ENCODE results near the gene SLC35F1.

The SLC35F1 gene

DNA sequence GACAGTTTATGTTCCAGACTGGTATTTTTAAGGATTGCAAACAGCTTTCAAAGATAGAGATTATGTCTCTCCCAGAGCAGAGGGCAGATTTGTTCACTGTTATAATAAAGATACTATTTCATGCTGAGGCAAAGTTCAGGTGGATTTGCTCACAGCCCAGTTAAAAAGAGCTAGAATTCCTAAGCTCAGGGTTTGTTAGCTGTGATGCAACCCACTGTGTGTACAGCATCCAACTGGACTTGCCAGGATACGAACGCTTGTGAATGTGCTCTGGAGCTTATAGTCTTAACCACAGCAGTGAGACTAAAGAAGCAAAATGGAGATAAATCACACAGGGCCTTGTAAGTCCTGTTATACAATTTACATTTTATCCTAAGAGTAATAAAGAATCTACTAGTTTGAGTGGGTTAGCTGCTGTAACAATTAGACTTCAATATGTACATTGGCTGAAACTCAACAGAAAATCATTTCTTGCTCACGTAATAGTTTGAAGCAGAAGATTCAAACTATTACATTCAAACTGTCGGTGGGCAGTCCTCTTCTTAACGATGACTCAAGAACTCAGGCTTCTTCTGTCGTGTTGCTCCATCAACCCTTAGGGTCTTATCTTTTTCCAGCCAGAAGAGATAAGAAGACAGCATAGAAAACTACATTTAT lies 437.1 kb downstream of the SLC35F1 start:
- DNase-seq (ENCODE audit: low read depth in 3 of 3, low spot score in 1 of 3): no peak

DNA sequence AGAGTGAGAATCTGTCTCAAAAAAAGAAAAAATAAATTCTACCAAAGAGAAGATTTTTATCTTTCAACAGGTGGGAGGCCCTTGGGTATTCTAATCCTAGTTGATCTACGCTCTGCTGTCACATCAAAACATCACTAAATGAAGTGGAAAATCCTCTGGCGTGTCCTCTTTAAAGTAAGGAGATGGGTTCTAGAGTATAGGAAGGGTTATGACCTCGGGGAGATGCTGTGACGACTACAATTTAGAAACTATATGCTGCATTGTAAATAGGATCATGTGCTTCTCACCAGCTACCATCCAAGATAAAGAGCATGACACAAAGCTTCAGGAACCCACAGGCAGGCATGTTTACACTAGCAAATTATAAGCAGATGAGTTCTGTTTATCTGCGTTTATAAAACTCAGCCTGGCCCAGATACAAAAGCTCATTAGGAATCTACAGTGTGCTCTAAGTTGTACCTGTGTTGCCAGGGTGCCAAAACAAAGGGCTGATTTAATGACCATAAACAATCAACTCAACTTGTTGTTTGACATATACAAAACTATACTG lies 443.9 kb downstream of the SLC35F1 start:
- no peak for DNase-seq (ENCODE audit: low read depth in 3 of 3, low spot score in 1 of 3)

DNA sequence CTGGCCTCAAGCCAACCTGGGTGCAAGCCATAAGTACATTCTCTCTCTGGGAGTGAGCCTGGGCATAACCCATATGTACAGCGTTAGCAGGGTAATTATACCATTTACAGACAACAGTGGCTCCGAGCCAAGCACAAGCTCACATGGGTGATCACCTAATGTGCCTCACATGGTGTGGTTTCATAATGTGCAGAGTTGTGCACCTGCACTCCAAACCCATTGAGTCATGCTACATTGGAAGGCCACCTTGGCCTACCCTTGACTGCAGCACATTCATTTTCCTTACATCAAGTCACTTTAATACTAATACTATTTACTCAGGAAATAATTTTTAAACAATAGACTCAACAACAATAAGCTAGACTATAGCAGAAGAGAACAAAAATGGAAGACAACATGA lies 446.5 kb downstream of the SLC35F1 start:
- DNase-seq (ENCODE audit: low read depth in 3 of 3, low spot score in 1 of 3): no peak

DNA sequence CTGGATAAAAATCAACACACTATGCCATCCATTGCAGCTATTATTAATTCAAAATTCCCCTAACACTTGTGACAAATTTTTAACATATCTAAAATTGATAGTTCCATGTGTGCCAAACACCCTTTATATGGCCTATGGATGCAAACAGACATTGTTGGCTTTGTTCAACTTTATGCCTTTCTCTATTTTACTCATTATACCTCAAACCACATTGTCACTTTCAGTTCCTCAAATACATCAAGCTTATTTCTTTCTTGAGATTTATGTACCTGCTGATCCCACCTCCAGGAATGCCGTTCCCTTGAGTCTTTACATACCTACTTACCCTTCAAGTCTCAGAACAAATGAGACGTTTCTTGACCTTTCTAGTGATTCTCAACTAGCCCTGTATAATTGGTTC lies 447.6 kb downstream of the SLC35F1 start:
- no peak for DNase-seq (ENCODE audit: low read depth in 3 of 3, low spot score in 1 of 3)

DNA sequence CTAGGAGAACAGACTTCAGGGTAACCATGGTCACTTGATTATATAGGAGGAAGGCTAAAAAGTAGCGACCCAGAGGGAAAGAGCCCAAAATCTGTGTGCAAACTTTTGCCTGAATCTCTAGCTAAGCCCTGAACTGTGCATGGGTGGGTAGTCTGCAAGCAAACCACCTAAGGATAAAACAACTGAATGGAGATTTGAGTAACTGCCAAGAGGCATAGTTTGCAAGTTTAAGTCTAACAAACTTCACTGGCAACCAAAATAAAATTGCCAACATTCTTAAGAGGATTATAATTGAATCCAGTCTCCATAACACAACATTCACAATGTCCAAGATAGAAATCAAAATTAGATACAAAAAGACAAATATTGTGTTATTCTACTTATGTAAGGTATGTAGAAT lies 449.0 kb downstream of the SLC35F1 start:
- DNase-seq (ENCODE audit: low read depth in 3 of 3, low spot score in 1 of 3): no peak

DNA sequence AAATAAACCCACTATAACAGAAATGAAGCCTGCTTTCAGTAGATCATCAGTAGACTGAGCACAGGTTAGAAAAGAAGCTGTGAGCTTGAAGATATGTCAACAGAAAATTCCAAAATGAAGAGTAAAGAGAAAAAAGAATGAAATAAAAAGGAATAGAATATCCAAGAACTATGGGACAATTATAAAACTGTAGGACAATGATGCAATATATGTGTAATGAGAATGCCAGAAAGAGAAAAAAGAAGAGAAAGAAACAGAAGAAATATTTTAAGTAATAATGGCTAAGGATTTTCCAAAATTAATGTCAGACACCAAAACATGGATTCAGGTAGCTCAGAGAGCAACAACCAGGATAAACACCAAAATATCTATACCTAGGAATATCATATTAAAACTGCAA lies 449.6 kb downstream of the SLC35F1 start:
- DNase-seq (ENCODE audit: low read depth in 3 of 3, low spot score in 1 of 3): no peak

Data from stimulated activated CD4-positive, alpha-beta T cell treated with anti-CD3 and anti-CD28 coated beads, TNF-alpha, amount 100 ng/mL, for 1 hour (primary cell).